Upper lobe of left lung (tissue), 6 donors: Measurements from ENCODE around the gene FARP1. TPM values are rescaled to one million over a fixed set of nuclear protein-coding genes. Genes with fewer than 3 reads are reported as not detected.
A peak's percentile ranks its signal among the peaks of the same experiment; 100 is the strongest.

Experiments used
- ATAC-seq, 2 donors: fragments of 200-7000 bp; cut with Tn5 transposase; one replicate each; pipeline ENCODE4 v1.9.1; 2022; ENCODE audit warnings: mild to moderate bottlenecking in 2 of 2, moderate library complexity in 2 of 2; ENCODE audit not compliant: low FRiP score in 2 of 2
- DNase-seq, 2 donors: peaks; one replicate each; pipeline ENCODE4 v3.0.0-alpha.2; 2019 to 2020
- H3K27ac ChIP-seq, 4 donors: fragments of 200-600 bp; sonication (generic); one replicate each; pipeline ENCODE4 v1.5.1; 2016 to 2019
- H3K27me3 ChIP-seq, 4 donors: fragments of 200-600 bp; sonication (generic); one replicate each; pipeline ENCODE4 v1.5.1; 2017 to 2019
- H3K36me3 ChIP-seq, 4 donors: fragments of 200-600 bp; sonication (generic); one replicate each; pipeline ENCODE4 v1.5.1; 2016 to 2019
- H3K4me1 ChIP-seq, 4 donors: fragments of 200-600 bp; sonication (generic); one replicate each; pipeline ENCODE4 v1.5.1; 2018 to 2019
- H3K4me3 ChIP-seq, 4 donors: fragments of 200-600 bp; sonication (generic); one replicate each; pipeline ENCODE4 v1.5.1; 2017 to 2019; ENCODE audit warnings: mild to moderate bottlenecking in 2 of 4, moderate library complexity in 1 of 4
- H3K9me3 ChIP-seq, 4 donors: fragments of 200-600 bp; sonication (generic); one replicate each; pipeline ENCODE4 v1.5.1; 2018 to 2019
- CTCF ChIP-seq, 6 experiments: fragments of 450-650 bp in 4 of 6; fragments of 200-600 bp in 2 of 6; sonication (generic) in 2 of 6; IDR thresholded peaks; one replicate each; pipeline ENCODE4 v1.5.1; 2016 to 2019; ENCODE audit warnings: antibody characterized with exemption in 6 of 6
- EP300 ChIP-seq, 4 donors: sonication (generic); formaldehyde crosslinking; IDR thresholded peaks; one replicate each; pipeline ENCODE4 v1.5.1; 2017; ENCODE audit warnings: antibody characterized with exemption in 4 of 4, control low read depth in 2 of 4
- POLR2A ChIP-seq, 4 donors: fragments of 450-650 bp; IDR thresholded peaks; one replicate each; pipeline ENCODE4 v1.5.1; 2016 to 2017; ENCODE audit warnings: antibody characterized with exemption in 4 of 4, mild to moderate bottlenecking in 2 of 4
- POLR2AphosphoS5 ChIP-seq, 2 donors: sonication (generic); formaldehyde crosslinking; IDR thresholded peaks; one replicate each; pipeline ENCODE4 v1.5.1; 2017; ENCODE audit warnings: antibody characterized with exemption in 2 of 2
- WGBS, 2 donors: methylation state at CpG; one replicate each; pipeline ENCODE4 v1.1.5; 2017 to 2018; 5-methylcytosine and 5-hydroxymethylcytosine counted together
- small RNA-seq, 4 donors: library from RNA; depleted of rRNA; stranded (forward); fragments of <200 nt; gene quantifications; one replicate each; pipeline ENCODE3, GENCODE V24; 2016
- total RNA-seq, 6 donors: library from RNA; depleted of rRNA in 4 of 6; stranded (reverse); fragments of >200 nt in 4 of 6; gene quantifications; one replicate each; pipeline versions ENCODE4 v1.1.0 to v1.2.1, GENCODE V29; 2016 to 2021
- donor health status: DM: no; HTN: no; CAD: no; lungs with moderate emphysema.
- donor health status: DM: no; HTN: yes; CAD: no; lungs with severe emphysema.

FARP1 gene
- total RNA-seq, 6 donors from 2014 or later, result 65.7 to 111 (median 91.8) TPM

GRCh38 chr13:98500963-98501421, 358.1 kb downstream of the FARP1 start:
- WGBS, 2 donors, result 95 to 96% methylated on average over 10 of the region's 10 CpGs
- Histone ChIP-seq H3K4me3 (no peak overlapping the region), H3K27ac (no peak overlapping the region), H3K36me3 (peaks cover 0 to 10% (median 5%) of the 10 kb centered on the region in 4 donors), H3K27me3 (no peaks in the 10 kb centered on the region), H3K9me3 (no peaks in the 10 kb centered on the region), H3K4me1 (peaks cover 48 to 53% (median 50%) of the 10 kb centered on the region in 4 donors)
- no peak for TF ChIP-seq CTCF (IDR thresholded peaks at IDR 0.05)
- no peak for TF ChIP-seq EP300 (IDR thresholded peaks at IDR 0.05)
- no peak for TF ChIP-seq POLR2AphosphoS5 (IDR thresholded peaks at IDR 0.05)
- no peak for TF ChIP-seq POLR2A (IDR thresholded peaks at IDR 0.05)
- ATAC-seq (no peak), DNase-seq (no peak)

- DNase-seq (no peak), ATAC-seq (peak in 1 of 2 donors; percentile 38)
- TF ChIP-seq POLR2A (IDR thresholded peaks at IDR 0.05) (no peak), CTCF (IDR thresholded peaks at IDR 0.05) (no peak), POLR2AphosphoS5 (IDR thresholded peaks at IDR 0.05) (no peak), EP300 (IDR thresholded peaks at IDR 0.05) (no peak)
- no peaks in the 10 kb centered on the region for H3K27me3 ChIP-seq
- peak overlapping the region in 3 of 4 donors; percentile 16 to 64 (median 24) for H3K27ac ChIP-seq
- peaks cover 59 to 64% (median 63%) of the 10 kb centered on the region in 4 donors for H3K4me1 ChIP-seq
- no peaks in the 10 kb centered on the region for H3K9me3 ChIP-seq
- no peak overlapping the region for H3K4me3 ChIP-seq
- 61 to 72% methylated on average over 10 of the region's 10 CpGs for WGBS, 2 donors
- H3K36me3 ChIP-seq, result peaks cover 0 to 9% (median 4%) of the 10 kb centered on the region in 4 donors
Measured at GRCh38 chr13:98503175-98504028, 360.5 kb downstream of the FARP1 start.

GRCh38 chr13:98504029-98504351, 361.1 kb downstream of the FARP1 start:
- Histone ChIP-seq H3K4me3 (no peak overlapping the region), H3K27me3 (no peaks in the 10 kb centered on the region), H3K4me1 (peaks cover 65 to 69% (median 68%) of the 10 kb centered on the region in 4 donors), H3K27ac (peak overlapping the region in 3 of 4 donors; percentile 16 to 64 (median 24)), H3K36me3 (peaks cover 0 to 6% (median 2%) of the 10 kb centered on the region in 4 donors), H3K9me3 (no peaks in the 10 kb centered on the region)
- DNase-seq, result no peak
- TF ChIP-seq EP300 (IDR thresholded peaks at IDR 0.05) (no peak), CTCF (IDR thresholded peaks at IDR 0.05) (no peak), POLR2AphosphoS5 (IDR thresholded peaks at IDR 0.05) (no peak)
- WGBS, 2 donors, result 61 to 67% methylated on average over 1 of the region's 1 CpG
- no peak for ATAC-seq

- Histone ChIP-seq H3K27ac (peak overlapping the region in 1 of 4 donors; percentile 24), H3K36me3 (peaks cover 0 to 2% (median under 1%) of the 10 kb centered on the region in 4 donors), H3K27me3 (no peaks in the 10 kb centered on the region), H3K9me3 (no peaks in the 10 kb centered on the region), H3K4me3 (no peak overlapping the region), H3K4me1 (peaks cover 69 to 74% (median 72%) of the 10 kb centered on the region in 4 donors)
- WGBS, 2 donors, result 73 to 83% methylated on average over 11 to 12 of the region's 12 CpGs
- DNase-seq (no peak), ATAC-seq (no peak)
- TF ChIP-seq POLR2A (IDR thresholded peaks at IDR 0.05) (no peak), EP300 (IDR thresholded peaks at IDR 0.05) (no peak), POLR2AphosphoS5 (IDR thresholded peaks at IDR 0.05) (no peak), CTCF (IDR thresholded peaks at IDR 0.05) (no peak)
Measured at GRCh38 chr13:98504371-98504963, 361.6 kb downstream of the FARP1 start.

Small RNA genes lying within 50 kb of the gene (small RNA-seq; reads per million reads assigned to genes)
- 0 to 0.07 (median 0) reads per million in 4 donors for gene MIR3170

Other genes starting within 250 kb of the FARP1 start
- 100 to 1,000 TPM in 1 of 6 donors, 10 to 100 TPM in 5; 35.8 to 127 (median 75.6) TPM for gene IPO5, start 189.4 kb upstream of the FARP1 start, total RNA-seq
- gene RNF113B, start 34.2 kb downstream of the FARP1 start, total RNA-seq, result not detected